ENCODE data around the gene LHX8.

- TF ChIP-seq CTCF (IDR thresholded peaks at IDR 0.05) (no peak), POLR2A (IDR thresholded peaks at IDR 0.05) (no peak)
These were observed 17.9 kb downstream of the LHX8 start for GRCh38 chr1:75152092-75152491.
